Left lobe of liver (tissue), 2 donors: ENCODE measurements around the gene TMEM109. TPM values are rescaled to one million over a fixed set of nuclear protein-coding genes. Genes with fewer than 3 reads are reported as not detected.
A peak's percentile ranks its signal among the peaks of the same experiment; 100 is the strongest.

ENCODE experiments used
- ATAC-seq: fragments of 200-7000 bp; cut with Tn5 transposase; one replicate; pipeline ENCODE4 v1.9.1; 2020; ENCODE audit warnings: mild to moderate bottlenecking, moderate library complexity
- DNase-seq: peaks from one replicate; pipeline ENCODE4 v3.0.0-alpha.2; 2020; ENCODE audit warnings: low spot score
- total RNA-seq: library from RNA; stranded (reverse); gene quantifications from one replicate; pipeline ENCODE4 v1.2.1, GENCODE V29; 2021
- donor health status: DM: no; HTN: no; CAD: no; lungs with moderate emphysema.
- donor health status: DM: no; HTN: yes; CAD: no.

TMEM109 gene
- total RNA-seq: 36.9 TPM

- ATAC-seq: peak; percentile 88
Measured at GRCh38 chr11:60913793-60914632, at the start of gene TMEM109. Gene TMEM109 (plus strand): TSS chr11:60914158. CDS start chr11:60919694, 5,536 bp downstream.

GRCh38 chr11:60864856-60865513 is 49.0 kb upstream of the TMEM109 start:
- no peak for DNase-seq
- no peak for ATAC-seq

More at GRCh38 chr11:60913793-60914632, at the start of gene TMEM109:
- DNase-seq: peak; percentile 92

- no peak for ATAC-seq
Measured at GRCh38 chr11:60866911-60867870, 46.8 kb upstream of the TMEM109 start, which contains the start of gene ZP1. Gene ZP1 (plus strand): TSS chr11:60867542. CDS start chr11:60867562, 20 bp downstream.

GRCh38 chr11:60867871-60868681 is 45.9 kb upstream of the TMEM109 start:
- ATAC-seq: no peak
- DNase-seq: no peak

More at GRCh38 chr11:60866911-60867870, 46.8 kb upstream of the TMEM109 start, which contains the start of gene ZP1:
- no peak for DNase-seq

GRCh38 chr11:60868682-60869450 is 45.1 kb upstream of the TMEM109 start:
- no peak for DNase-seq
- ATAC-seq: no peak

- DNase-seq (no peak), ATAC-seq (no peak)
Measured at GRCh38 chr11:60869451-60869825, 44.5 kb upstream of the TMEM109 start.

GRCh38 chr11:60870276-60870675 is 43.7 kb upstream of the TMEM109 start:
- DNase-seq: no peak
- no peak for ATAC-seq

GRCh38 chr11:60870733-60871377 is 43.1 kb upstream of the TMEM109 start:
- no peak for DNase-seq
- no peak for ATAC-seq

- ATAC-seq: peak; percentile 67
- no peak for DNase-seq
Measured at GRCh38 chr11:60871378-60872061, 42.4 kb upstream of the TMEM109 start.

GRCh38 chr11:60872124-60872960 is 41.6 kb upstream of the TMEM109 start:
- DNase-seq (peak; percentile 51), ATAC-seq (peak; percentile 85)

- peak; percentile 32 for DNase-seq
- no peak for ATAC-seq
Measured at GRCh38 chr11:60872961-60873524, 40.9 kb upstream of the TMEM109 start.

GRCh38 chr11:60873533-60873932 is 40.4 kb upstream of the TMEM109 start:
- ATAC-seq (no peak), DNase-seq (peak; percentile 34)

- no peak for ATAC-seq
Measured at GRCh38 chr11:60874421-60875365, 39.3 kb upstream of the TMEM109 start.

GRCh38 chr11:60875366-60876167 is 38.4 kb upstream of the TMEM109 start:
- no peak for ATAC-seq

More at GRCh38 chr11:60874421-60875365, 39.3 kb upstream of the TMEM109 start:
- peak; percentile 42 for DNase-seq

GRCh38 chr11:60876168-60876485 is 37.8 kb upstream of the TMEM109 start:
- DNase-seq (no peak), ATAC-seq (no peak)

More at GRCh38 chr11:60875366-60876167, 38.4 kb upstream of the TMEM109 start:
- DNase-seq: no peak
